Naive B cell (primary cell): ENCODE measurements around the gene LTB. TPM values are rescaled to one million over a fixed set of nuclear protein-coding genes. Genes with fewer than 3 reads are reported as not detected.
A peak's percentile ranks its signal among the peaks of the same experiment; 100 is the strongest.
"Not testable (repeated sequence)": the region's sequence is repeated elsewhere in the genome, so short reads cannot be mapped to it uniquely, and the experiment has no call there.

Experiments
- ATAC-seq, 2 donors: fragments of 150-1000 bp; cut with Tn5 transposase; 2 replicates each; pipeline ENCODE4 v1.10.0; 2021; ENCODE audit warnings: low read depth in 2 of 2, mild to moderate bottlenecking in 2 of 2, moderate library complexity in 2 of 2
- DNase-seq: peaks from one replicate; pipeline ENCODE4 v3.0.0; 2022
- H3K27ac Mint-ChIP-seq, 6 donors: one replicate each; pipeline ENCODE4 v1.8.0; 2020 to 2022; ENCODE audit warnings: mild to moderate bottlenecking in 6 of 6, mixed read lengths in 6 of 6, moderate library complexity in 5 of 6, inconsistent platforms in 2 of 6
- H3K27me3 Mint-ChIP-seq, 3 donors: one replicate each; pipeline ENCODE4 v1.8.0; 2021 to 2022; ENCODE audit warnings: mixed read lengths in 3 of 3, mild to moderate bottlenecking in 1 of 3
- H3K36me3 Mint-ChIP-seq, 2 donors: one replicate each; pipeline ENCODE4 v1.8.0; 2020 to 2022; ENCODE audit warnings: mixed read lengths in 2 of 2, inconsistent platforms in 1 of 2, mild to moderate bottlenecking in 1 of 2
- H3K4me1 Mint-ChIP-seq, 3 donors: one replicate each; pipeline ENCODE4 v1.8.0; 2020 to 2022; ENCODE audit warnings: mixed read lengths in 3 of 3, inconsistent platforms in 1 of 3, mild to moderate bottlenecking in 1 of 3, moderate library complexity in 1 of 3
- H3K4me3 Mint-ChIP-seq, 8 donors: one replicate each; pipeline ENCODE4 v1.8.0; 2020 to 2022; ENCODE audit warnings: mild to moderate bottlenecking in 8 of 8, mixed read lengths in 8 of 8, moderate library complexity in 8 of 8, inconsistent platforms in 2 of 8
- H3K9me3 Mint-ChIP-seq, 7 donors: one replicate each; pipeline ENCODE4 v1.8.0; 2020 to 2022; ENCODE audit warnings: mixed read lengths in 7 of 7, mild to moderate bottlenecking in 5 of 7, inconsistent platforms in 2 of 7, moderate library complexity in 1 of 7
- polyA plus RNA-seq, 6 donors: library from polyadenylated mRNA; unstranded; fragments of 300-500 nt; fragmentation: Illumina TruSeq; gene quantifications; one replicate each; pipeline ENCODE4 v1.2.3, GENCODE V29; 2021; ENCODE audit warnings: low read depth in 6 of 6

The LTB gene
- polyA plus RNA-seq, 6 donors from 2014 or later = 1,940 to 3,141 (median 2,206) TPM

- H3K27me3 Mint-ChIP-seq = no peaks in the 10 kb centered on the region
- ATAC-seq (peak; percentile 79 to 80), DNase-seq (peak; percentile 94)
- H3K9me3 Mint-ChIP-seq = peaks cover 0 to 1% (median 0%) of the 10 kb centered on the region in 7 donors
- H3K36me3 Mint-ChIP-seq = no peaks in the 10 kb centered on the region
- H3K4me3 Mint-ChIP-seq = peak overlapping the region; percentile 74 to 98 (median 92)
- H3K27ac Mint-ChIP-seq = peak overlapping the region; percentile 91 to 100 (median 97)
- H3K4me1 Mint-ChIP-seq = peaks cover 35 to 52% (median 37%) of the 10 kb centered on the region in 3 donors
Measured at GRCh38 chr6:31619805-31620585, 37.8 kb upstream of the LTB start.

- H3K4me3 Mint-ChIP-seq = peak overlapping the region in 1 of 8 donors; percentile 63
- no peaks in the 10 kb centered on the region for H3K36me3 Mint-ChIP-seq
- ATAC-seq (no peak), DNase-seq (no peak)
- no peaks in the 10 kb centered on the region for H3K27me3 Mint-ChIP-seq
- peaks cover 0 to 1% (median 0%) of the 10 kb centered on the region in 7 donors for H3K9me3 Mint-ChIP-seq
- no peak overlapping the region for H3K27ac Mint-ChIP-seq
- peaks cover 39 to 55% (median 43%) of the 10 kb centered on the region in 3 donors for H3K4me1 Mint-ChIP-seq
Measured at GRCh38 chr6:31617010-31617409, 34.8 kb upstream of the LTB start.

- Mint-ChIP-seq H3K27me3 (no peaks in the 10 kb centered on the region), H3K4me3 (peak overlapping the region in 6 of 8 donors; percentile 55 to 74 (median 56)), H3K27ac (peak overlapping the region; percentile 60 to 81 (median 72)), H3K4me1 (peaks cover 29 to 44% (median 36%) of the 10 kb centered on the region in 3 donors), H3K9me3 (peaks cover 0 to 1% (median 0%) of the 10 kb centered on the region in 7 donors), H3K36me3 (no peaks in the 10 kb centered on the region)
- DNase-seq (peak; percentile 38), ATAC-seq (no peak)
Measured at GRCh38 chr6:31615748-31616147, 33.5 kb upstream of the LTB start.

- DNase-seq (no peak), ATAC-seq (peak; percentile 24 to 38)
- peak within 1 kb of the TSS; percentile 54 to 88 (median 68) for H3K4me3 Mint-ChIP-seq
- no peaks in the 10 kb centered on the region for H3K27me3 Mint-ChIP-seq
- H3K4me1 Mint-ChIP-seq = peaks cover 29 to 41% (median 31%) of the 10 kb centered on the region in 3 donors
- H3K27ac Mint-ChIP-seq = peak within 1 kb of the TSS; percentile 60 to 92 (median 86)
- H3K36me3 Mint-ChIP-seq = no peaks in the 10 kb centered on the region
- H3K9me3 Mint-ChIP-seq = no peaks in the 10 kb centered on the region
Measured at GRCh38 chr6:31614684-31615578, 32.7 kb upstream of the LTB start, which contains the start of gene AIF1. TSS of gene AIF1 (plus strand) at chr6:31615234. CDS start at chr6:31615330, 96 bp downstream.

GRCh38 chr6:31614075-31614619 is 31.9 kb upstream of the LTB start:
- Mint-ChIP-seq H3K27me3 (no peaks in the 10 kb centered on the region), H3K36me3 (no peaks in the 10 kb centered on the region), H3K27ac (peak overlapping the region in 5 of 6 donors; percentile 40 to 92 (median 58)), H3K4me1 (peaks cover 29 to 34% (median 31%) of the 10 kb centered on the region in 3 donors), H3K4me3 (peak overlapping the region in 4 of 8 donors; percentile 56 to 88 (median 80)), H3K9me3 (no peaks in the 10 kb centered on the region)
- no peak for DNase-seq
- peak; percentile 72 to 73 for ATAC-seq

GRCh38 chr6:31610968-31611367 is 28.7 kb upstream of the LTB start:
- H3K36me3 Mint-ChIP-seq = no peaks in the 10 kb centered on the region
- DNase-seq = no peak
- H3K4me3 Mint-ChIP-seq = no peak overlapping the region
- peaks cover 22 to 25% (median 23%) of the 10 kb centered on the region in 3 donors for H3K4me1 Mint-ChIP-seq
- no peaks in the 10 kb centered on the region for H3K27me3 Mint-ChIP-seq
- ATAC-seq = no peak
- H3K9me3 Mint-ChIP-seq = no peaks in the 10 kb centered on the region
- peak overlapping the region in 1 of 6 donors; percentile 56 for H3K27ac Mint-ChIP-seq

GRCh38 chr6:31609519-31610406 is 27.5 kb upstream of the LTB start:
- no peaks in the 10 kb centered on the region for H3K27me3 Mint-ChIP-seq
- no peak overlapping the region for H3K27ac Mint-ChIP-seq
- H3K36me3 Mint-ChIP-seq = no peaks in the 10 kb centered on the region
- H3K4me1 Mint-ChIP-seq = peaks cover 10 to 13% (median 11%) of the 10 kb centered on the region in 3 donors
- H3K9me3 Mint-ChIP-seq = no peaks in the 10 kb centered on the region
- ATAC-seq = no peak
- DNase-seq = no peak
- H3K4me3 Mint-ChIP-seq = no peak overlapping the region

GRCh38 chr6:31607317-31607716 is 25.1 kb upstream of the LTB start:
- DNase-seq (no peak), ATAC-seq (no peak)
- no peak overlapping the region for H3K4me3 Mint-ChIP-seq
- H3K27me3 Mint-ChIP-seq = peaks cover 0 to 5% (median 0%) of the 10 kb centered on the region in 3 donors
- H3K4me1 Mint-ChIP-seq = peaks cover 0 to 6% (median 3%) of the 10 kb centered on the region in 3 donors
- H3K27ac Mint-ChIP-seq = no peak overlapping the region
- no peaks in the 10 kb centered on the region for H3K9me3 Mint-ChIP-seq
- no peaks in the 10 kb centered on the region for H3K36me3 Mint-ChIP-seq

- DNase-seq (peak; percentile 78), ATAC-seq (peak; percentile 77 to 78)
- Mint-ChIP-seq H3K36me3 (no peaks in the 10 kb centered on the region), H3K27me3 (no peaks in the 10 kb centered on the region), H3K4me1 (peaks cover 33 to 64% (median 51%) of the 10 kb centered on the region in 3 donors), H3K9me3 (no peaks in the 10 kb centered on the region), H3K27ac (peak overlapping the region in 5 of 6 donors; percentile 29 to 79 (median 54)), H3K4me3 (peak overlapping the region; percentile 36 to 77 (median 60))
Measured at GRCh38 chr6:31597006-31597405, 14.8 kb upstream of the LTB start.

GRCh38 chr6:31592396-31592771 is 10.2 kb upstream of the LTB start:
- H3K9me3 Mint-ChIP-seq = no peaks in the 10 kb centered on the region
- peak in 1 of 2 donors; percentile 2 for ATAC-seq
- peaks cover 45 to 92% (median 70%) of the 10 kb centered on the region in 3 donors for H3K4me1 Mint-ChIP-seq
- no peak for DNase-seq
- no peaks in the 10 kb centered on the region for H3K27me3 Mint-ChIP-seq
- peaks cover 5 to 8% of the 10 kb centered on the region in 2 donors for H3K36me3 Mint-ChIP-seq
- peak overlapping the region; percentile 85 to 98 (median 95) for H3K27ac Mint-ChIP-seq
- peak overlapping the region; percentile 73 to 91 (median 84) for H3K4me3 Mint-ChIP-seq

- H3K27me3 Mint-ChIP-seq, H3K36me3 Mint-ChIP-seq, H3K9me3 Mint-ChIP-seq, ATAC-seq, DNase-seq: not testable (repeated sequence)
- Mint-ChIP-seq H3K4me1 (peaks cover 55 to 95% (median 72%) of the 10 kb centered on the region in 3 donors), H3K27ac (peak overlapping the region in 2 of 6 donors; percentile 36 to 75), H3K4me3 (peak overlapping the region in 3 of 8 donors; percentile 36 to 65 (median 64))
Measured at GRCh38 chr6:31590691-31591090, 8.5 kb upstream of the LTB start.
